ENCODE data around the gene CFP.

- no peak for TF ChIP-seq POLR2AphosphoS5 (IDR thresholded peaks at IDR 0.05; ENCODE audit: low read depth, low read length)
- no peak for TF ChIP-seq POLR2A (IDR thresholded peaks at IDR 0.05; ENCODE audit: low read depth, low read length)
These were observed 43.5 kb downstream of the CFP start for GRCh38 chrX:47586043-47586787.
